Measurements from ENCODE around the gene ASTN2.

The ASTN2 gene

DNA sequence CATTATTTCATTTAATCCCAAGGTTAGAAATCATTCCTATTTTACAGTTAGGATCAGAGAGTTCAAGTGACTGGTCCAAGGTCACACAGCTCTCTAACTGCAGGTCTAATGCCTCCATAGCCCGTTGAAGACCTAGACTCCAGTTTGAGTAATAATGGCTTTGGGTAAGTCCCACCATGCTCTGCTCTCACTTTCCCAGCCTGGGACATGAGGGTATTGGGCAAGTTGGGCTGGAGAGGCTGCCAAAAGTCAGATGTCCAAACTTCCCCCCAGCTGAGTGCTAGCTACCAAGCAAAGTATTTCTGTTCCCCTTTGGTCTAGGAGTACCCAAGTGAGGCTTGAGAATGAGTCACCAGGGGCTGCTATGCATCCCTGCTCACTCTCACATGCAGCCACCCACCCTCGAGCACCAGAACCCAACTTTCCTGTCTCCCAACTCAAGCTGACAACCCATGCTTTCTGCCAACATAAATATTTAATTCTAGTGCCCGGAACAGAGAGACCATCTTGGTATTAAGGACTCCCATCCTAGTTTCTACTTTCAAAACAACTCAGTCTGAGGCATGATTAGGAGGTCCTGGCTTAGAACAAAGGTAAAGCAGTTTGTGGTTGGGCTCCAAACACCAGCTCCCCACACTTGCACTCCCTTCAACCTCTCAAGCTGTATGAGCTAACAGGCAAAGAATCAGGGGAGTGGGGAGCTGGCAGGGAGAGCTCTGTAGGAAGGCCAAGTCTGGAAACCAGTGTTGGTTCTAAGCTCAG lies 964.3 kb downstream of the ASTN2 start:
- DNase-seq = peak; percentile 89 to 95

- DNase-seq = no peak
These were observed 964.9 kb downstream of the ASTN2 start for GRCh38 chr9:116449949-116450348.

- DNase-seq = no peak
These were observed 966.4 kb downstream of the ASTN2 start for GRCh38 chr9:116448431-116448830.

GRCh38 chr9:116447934-116448333 lies 966.9 kb downstream of the ASTN2 start:
- DNase-seq = no peak

GRCh38 chr9:116442528-116442927 lies 972.3 kb downstream of the ASTN2 start:
- DNase-seq = no peak

- DNase-seq = no peak
These were observed 977.2 kb downstream of the ASTN2 start for GRCh38 chr9:116437411-116438370.

- no peak for DNase-seq
These were observed 978.7 kb downstream of the ASTN2 start for GRCh38 chr9:116436121-116436520.

- no peak for DNase-seq
These were observed 979.2 kb downstream of the ASTN2 start for GRCh38 chr9:116435706-116436105.

- no peak for DNase-seq
These were observed 980.5 kb downstream of the ASTN2 start for GRCh38 chr9:116434314-116434713.

GRCh38 chr9:116432051-116432450 lies 982.8 kb downstream of the ASTN2 start:
- DNase-seq = no peak

DNA sequence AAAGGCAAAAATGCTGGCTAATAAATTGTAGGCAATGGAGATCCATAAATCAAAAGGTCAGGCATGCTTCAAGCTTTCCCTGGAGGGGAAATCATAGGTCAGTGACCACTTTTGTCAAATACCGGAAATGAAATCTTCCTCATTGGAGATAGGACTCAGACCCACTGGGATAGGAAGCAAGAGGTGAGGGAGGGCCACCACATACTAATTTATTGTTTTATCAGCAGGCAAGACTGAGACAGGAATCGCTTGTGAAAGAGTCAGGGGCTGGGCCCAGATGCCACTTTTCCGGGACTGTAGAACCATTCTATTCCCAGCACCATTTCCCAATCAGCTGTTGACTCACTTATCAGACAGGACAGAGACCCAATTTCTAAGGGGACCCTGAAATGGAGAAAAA lies 984.0 kb downstream of the ASTN2 start:
- DNase-seq = no peak

- no peak for DNase-seq
These were observed 989.6 kb downstream of the ASTN2 start for GRCh38 chr9:116425244-116425643.

DNA sequence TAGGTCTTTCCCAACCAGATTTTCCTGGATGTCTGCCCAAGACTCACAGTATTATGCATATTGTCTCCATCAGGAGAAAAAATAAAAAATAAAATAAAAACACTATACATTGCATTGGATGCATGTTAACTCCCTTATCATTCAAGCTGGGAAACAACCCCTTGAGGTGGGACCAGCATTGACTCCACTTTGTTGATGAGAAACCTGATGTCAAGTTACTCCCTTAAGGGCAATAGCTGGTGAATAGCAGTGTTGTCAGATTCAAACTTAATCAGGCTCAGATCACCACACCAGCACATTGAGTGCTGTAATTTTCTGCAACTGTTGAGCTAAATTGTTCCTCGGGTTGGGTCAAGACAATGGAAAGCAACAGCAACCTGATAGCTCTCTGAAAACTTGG lies 991.7 kb downstream of the ASTN2 start:
- no peak for DNase-seq

DNA sequence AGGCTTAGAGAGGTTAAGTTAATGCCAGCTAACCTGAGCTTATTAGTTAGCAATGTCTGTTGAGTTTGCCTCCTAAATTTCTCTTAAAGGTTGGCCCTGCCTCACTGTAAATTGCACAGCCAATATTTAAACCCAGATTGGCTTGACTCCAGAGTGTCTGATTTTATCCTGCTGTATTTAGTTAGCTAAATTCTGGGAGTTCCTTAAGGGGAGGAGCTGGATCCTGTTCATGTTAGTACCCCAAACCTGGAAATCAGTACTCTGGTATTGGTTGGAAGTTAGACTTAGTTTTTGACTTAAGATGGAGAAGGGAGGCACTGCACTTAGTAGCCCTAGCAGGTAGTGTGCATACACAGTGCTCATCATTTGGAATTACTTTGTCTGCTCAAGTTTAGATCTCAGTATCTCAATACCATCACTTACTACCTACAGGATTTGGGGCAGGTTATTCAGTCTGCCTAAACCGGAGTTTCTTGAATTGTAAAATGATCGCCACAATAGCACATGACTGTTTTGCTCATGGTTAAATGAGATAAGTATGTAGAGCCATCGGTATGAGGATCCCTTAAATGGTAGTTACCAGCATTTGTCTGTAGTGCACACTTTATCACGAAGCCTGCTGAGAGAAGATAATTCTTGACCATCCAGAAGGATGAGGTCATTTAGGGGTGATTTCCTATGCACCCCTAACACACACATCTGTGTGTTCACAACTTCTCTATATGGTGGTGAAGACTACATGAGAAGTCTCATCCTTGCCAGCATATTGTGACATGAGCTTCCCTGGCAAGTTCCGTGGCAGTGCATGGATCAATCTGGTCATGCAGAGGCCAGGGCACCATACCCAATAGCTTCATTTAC lies 992.5 kb downstream of the ASTN2 start:
- no peak for DNase-seq

DNA sequence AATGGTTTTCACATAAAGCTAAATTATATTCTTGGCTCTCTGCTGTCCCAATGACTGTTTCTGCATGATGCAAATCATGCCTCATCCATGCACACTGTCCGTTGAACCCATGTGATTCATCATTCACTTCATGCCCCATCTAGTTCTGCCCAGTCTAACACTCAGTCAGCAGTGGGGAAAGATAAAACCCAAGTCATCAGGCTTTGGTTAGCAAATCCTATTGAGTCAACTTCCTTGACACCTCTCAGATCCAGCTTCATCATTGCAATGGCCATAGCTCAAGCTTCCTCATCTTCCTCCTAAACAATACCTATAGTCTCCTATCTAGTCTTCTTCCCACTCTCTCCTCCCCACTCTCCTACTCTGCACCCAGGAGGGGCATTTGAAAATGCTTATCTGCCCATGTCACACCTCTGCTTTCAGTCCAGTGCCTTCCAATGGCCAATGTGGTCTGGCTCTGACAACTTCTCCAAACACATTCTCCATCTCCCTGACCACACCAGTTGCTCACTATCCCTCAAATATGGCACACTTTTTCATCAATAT lies 993.8 kb downstream of the ASTN2 start:
- peak in 1 of 2 donors; percentile 24 for DNase-seq

DNA sequence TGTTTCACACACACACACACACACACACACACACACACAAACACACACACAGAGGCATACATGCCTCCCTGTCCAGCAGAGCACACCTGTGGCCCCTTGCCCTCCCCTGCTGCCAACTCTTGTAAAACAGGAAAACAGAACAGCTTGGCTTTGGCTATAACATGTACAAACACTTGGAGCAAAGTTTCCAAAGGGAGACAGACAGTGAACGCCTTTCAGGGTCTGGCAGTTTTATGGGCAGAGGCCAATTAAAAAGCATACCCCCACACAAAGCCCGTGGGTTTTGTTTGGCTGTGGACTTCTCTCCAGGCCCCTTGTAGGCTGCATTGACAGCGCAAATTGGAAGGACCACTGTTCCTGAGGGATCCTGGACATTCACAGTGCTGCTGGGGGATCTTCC lies 995.7 kb downstream of the ASTN2 start:
- no peak for DNase-seq

- no peak for DNase-seq
These were observed 997.4 kb downstream of the ASTN2 start for GRCh38 chr9:116417464-116417863.

DNA sequence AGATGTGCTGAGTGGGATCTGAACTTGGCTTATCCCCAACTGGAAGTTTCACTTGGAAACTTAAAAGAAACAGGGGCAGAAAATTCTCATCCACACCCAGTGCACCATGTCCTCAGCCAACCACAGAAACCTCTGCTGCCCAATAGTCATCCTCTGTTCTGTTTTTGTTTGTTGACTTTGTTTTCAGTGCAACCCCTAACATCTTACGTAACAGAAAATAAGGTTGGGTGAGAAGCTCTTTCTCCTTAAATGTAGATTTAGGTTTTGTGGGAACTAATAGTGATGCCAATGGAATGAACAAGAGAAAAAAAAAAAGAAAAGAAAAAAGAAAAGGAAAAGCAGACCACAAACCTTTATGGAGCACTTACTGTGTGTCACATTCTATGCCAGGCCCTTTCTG lies 998.4 kb downstream of the ASTN2 start:
- no peak for DNase-seq

GRCh38 chr9:116414374-116414773 lies 1000.5 kb downstream of the ASTN2 start:
- no peak for DNase-seq

- no peak for DNase-seq
These were observed 1003.4 kb downstream of the ASTN2 start for GRCh38 chr9:116411506-116411905.

GRCh38 chr9:116409638-116410037 lies 1005.2 kb downstream of the ASTN2 start:
- DNase-seq = no peak

GRCh38 chr9:116409129-116409528 lies 1005.7 kb downstream of the ASTN2 start:
- no peak for DNase-seq
